HG02938 (cell line): Measurements from ENCODE around the gene RGCC.

ENCODE experiments used
- ATAC-seq: cut with Tn5 transposase; IDR thresholded peaks from one replicate; pipeline ENCODE4 v1.9.1; 2021; ENCODE audit warnings: mild to moderate bottlenecking, moderate library complexity; ENCODE audit not compliant: unreplicated experiment

Gene RGCC

GRCh38 chr13:41514853-41515395, 57.6 kb downstream of the RGCC start:
- no peak for ATAC-seq

DNA sequence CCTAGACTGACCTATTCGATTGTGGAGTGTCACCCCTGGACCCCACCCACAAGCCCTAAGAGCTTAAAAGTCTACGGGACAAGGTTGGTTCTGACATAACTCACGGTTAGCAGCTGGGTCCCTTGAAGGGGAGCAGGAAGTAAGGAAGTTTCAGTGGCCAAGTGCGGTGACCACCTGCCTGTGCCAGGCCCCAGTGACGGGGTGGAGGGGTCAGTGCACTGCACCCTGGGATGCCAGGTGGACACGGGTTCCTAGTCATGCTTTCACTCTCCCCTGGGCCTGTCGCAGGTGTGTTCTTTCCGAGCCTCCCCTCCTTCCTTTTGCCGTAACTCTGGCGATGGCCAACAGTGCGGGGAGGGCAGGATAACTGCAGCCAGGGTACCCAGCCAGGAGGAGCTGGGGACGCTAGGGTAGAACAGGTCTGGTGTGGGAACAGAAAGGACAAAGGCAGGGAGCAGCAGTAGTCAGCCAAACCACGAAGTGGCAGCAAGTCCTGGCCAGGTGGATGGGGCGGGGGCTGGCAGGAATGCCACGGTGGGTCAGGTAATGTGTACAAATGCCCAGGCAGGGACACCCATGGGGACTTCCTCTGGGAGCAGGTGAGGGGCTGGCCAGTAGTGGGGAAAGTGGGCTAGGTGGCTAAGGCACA, 58.3 kb downstream of the RGCC start:
- no peak for ATAC-seq

GRCh38 chr13:41516166-41516565, 58.8 kb downstream of the RGCC start:
- no peak for ATAC-seq

DNA sequence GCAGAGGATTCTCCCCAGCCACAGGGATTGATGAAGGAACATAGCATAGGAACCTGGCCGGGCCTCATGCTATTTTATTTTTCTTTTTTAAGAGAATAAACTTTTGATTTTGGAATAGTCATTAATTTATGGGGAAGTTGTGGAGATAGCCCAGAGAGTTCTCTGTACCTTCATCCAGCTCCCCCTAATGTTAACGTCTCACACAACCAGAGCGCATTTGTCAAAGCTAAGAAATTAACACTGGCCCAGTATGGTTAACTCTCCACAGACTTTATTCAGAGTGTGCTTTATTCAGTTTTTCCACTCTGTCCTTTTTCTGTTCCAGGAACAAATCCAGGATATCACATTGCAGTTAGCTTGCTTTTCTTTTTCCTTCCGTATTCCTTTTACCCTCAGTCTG, 59.4 kb downstream of the RGCC start:
- no peak for ATAC-seq

DNA sequence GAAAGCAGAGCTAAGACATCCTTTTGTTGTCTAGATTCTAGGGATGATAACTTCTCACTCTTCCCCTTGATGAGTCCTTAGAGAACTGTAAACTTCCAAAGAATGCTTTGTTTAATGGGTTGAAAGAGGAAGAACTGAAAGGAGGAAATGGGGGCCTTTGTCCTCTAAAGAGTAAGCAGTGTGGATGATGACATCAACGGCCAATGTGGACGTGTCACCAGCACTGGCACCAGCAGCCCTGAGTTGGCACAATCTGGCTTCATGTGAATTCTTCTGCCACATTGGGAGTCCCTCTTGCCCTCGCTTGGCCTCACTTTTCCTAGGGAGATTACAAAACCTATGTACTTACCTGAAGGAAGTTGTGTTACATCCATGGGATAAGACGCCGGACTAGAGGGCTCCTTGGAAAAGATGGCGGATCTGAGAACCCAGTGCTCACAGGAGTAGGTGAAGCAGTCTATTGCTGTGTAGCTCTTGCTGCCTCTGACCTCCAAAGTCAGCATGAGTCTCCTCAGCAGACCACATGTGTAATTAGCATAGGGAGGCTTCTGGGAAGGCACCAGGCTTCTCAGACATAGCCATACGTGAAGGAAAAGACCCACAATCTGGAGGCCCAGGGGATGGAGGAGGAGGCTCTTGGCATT, 62.8 kb downstream of the RGCC start:
- no peak for ATAC-seq
